Pancreas (tissue), 10 donors: ENCODE data around the gene NDUFV3. TPM values are rescaled to one million over a fixed set of nuclear protein-coding genes. Genes with fewer than 3 reads are reported as not detected.
"Not testable (repeated sequence)": the region's sequence is repeated elsewhere in the genome, so short reads cannot be mapped to it uniquely, and the experiment has no call there.

Experiments used
- ATAC-seq, 4 donors: fragments of 200-7000 bp; cut with Tn5 transposase; one replicate each; pipeline versions ENCODE4 v1.8.0 to v1.9.1; 2020; ENCODE audit warnings: mild to moderate bottlenecking in 4 of 4, moderate library complexity in 4 of 4
- DNase-seq, 6 donors: peaks; one replicate each; pipeline ENCODE4 v3.0.0-alpha.2; 2020
- FAIRE-seq: peaks from 2 replicates; lab custom pipeline; 2012; peaks lifted over from hg19 to GRCh38; lab: Jason Lieb, UNC
- H3K27ac ChIP-seq, 4 donors: fragments of 200-600 bp; sonication (generic); 1 replicate in 3 of 4; 2 replicates in 1 of 4; pipeline versions ENCODE4 v1.5.0 to v1.8.0; 2020
- H3K27me3 ChIP-seq, 4 donors: fragments of 200-600 bp; one replicate each; pipeline ENCODE4 v1.8.0; 2021
- H3K36me3 ChIP-seq, 3 donors: fragments of 200-600 bp; sonication (generic) in 1 of 3; one replicate each; pipeline versions ENCODE4 v1.5.0 to v1.8.0; 2020 to 2021
- H3K4me1 ChIP-seq, 3 donors: fragments of 200-600 bp; one replicate each; pipeline ENCODE4 v1.8.0; 2021
- H3K4me3 ChIP-seq, 4 donors: fragments of 200-600 bp; sonication (generic) in 2 of 4; one replicate each; pipeline versions ENCODE4 v1.5.0 to v1.8.0; 2020 to 2021
- H3K9me3 ChIP-seq, 4 donors: fragments of 200-600 bp; one replicate each; pipeline ENCODE4 v1.8.0; 2021
- WGBS, 2 donors: extraction: QIAGEN DNeasy Blood & Tissue Kit; methylation state at CpG; one replicate each; pipeline ENCODE4 v1.1.7; 2013; 5-methylcytosine and 5-hydroxymethylcytosine counted together
- intact Hi-C, 3 donors: fragments of 100-400 bp; cut with DNase I; formaldehyde crosslinking; loops; one replicate each; pipeline versions ENCODE4 v1.11.1 to v1.14.2; 2022
- polyA plus RNA-seq, 2 donors: library from polyadenylated mRNA; stranded (reverse); fragments of 200-250 nt; gene quantifications; one replicate each; pipeline ENCODE4 v1.2.3, GENCODE V29; 2013
- total RNA-seq, 6 donors: library from RNA; stranded (reverse); fragmentation: NEBNext Ultra II Directional in 4 of 6; extraction: Animal tissue kit (Norgen Biotek cat#: 25700) in 4 of 6; gene quantifications; one replicate each; pipeline versions ENCODE4 v1.2.1 to v1.2.4, GENCODE V29; 2021 to 2023
- TF ChIP-seq, protein P1 (sequence below), 4 donors: fragments of 200-600 bp; sonication (generic) in 3 of 4; IDR thresholded peaks; one replicate each; pipeline versions ENCODE4 v1.5.0 to v1.8.0; 2021; ENCODE audit warnings: antibody characterized with exemption in 4 of 4
- donor health status: healthy with polysubstance abuse.
- donor health status: DM: no; HTN: no; CAD: no; lungs with moderate emphysema.
- donor health status: DM: no; HTN: no; CAD: no.
- donor health status: control.
- donor health status: control.
- donor health status: Bipolar disorder and iron deficiency.
- donor health status: DM: yes; HTN: yes; CAD: no.
- donor health status: DM: no; HTN: no; CAD: no.
- donor health status: DM: no; HTN: no; CAD: no.
- donor health status: DM: yes; HTN: yes; CAD: no.

Gene NDUFV3
- total and polyA plus RNA-seq, 8 donors, result 16.6 to 30.1 (median 20.8) TPM

DNA sequence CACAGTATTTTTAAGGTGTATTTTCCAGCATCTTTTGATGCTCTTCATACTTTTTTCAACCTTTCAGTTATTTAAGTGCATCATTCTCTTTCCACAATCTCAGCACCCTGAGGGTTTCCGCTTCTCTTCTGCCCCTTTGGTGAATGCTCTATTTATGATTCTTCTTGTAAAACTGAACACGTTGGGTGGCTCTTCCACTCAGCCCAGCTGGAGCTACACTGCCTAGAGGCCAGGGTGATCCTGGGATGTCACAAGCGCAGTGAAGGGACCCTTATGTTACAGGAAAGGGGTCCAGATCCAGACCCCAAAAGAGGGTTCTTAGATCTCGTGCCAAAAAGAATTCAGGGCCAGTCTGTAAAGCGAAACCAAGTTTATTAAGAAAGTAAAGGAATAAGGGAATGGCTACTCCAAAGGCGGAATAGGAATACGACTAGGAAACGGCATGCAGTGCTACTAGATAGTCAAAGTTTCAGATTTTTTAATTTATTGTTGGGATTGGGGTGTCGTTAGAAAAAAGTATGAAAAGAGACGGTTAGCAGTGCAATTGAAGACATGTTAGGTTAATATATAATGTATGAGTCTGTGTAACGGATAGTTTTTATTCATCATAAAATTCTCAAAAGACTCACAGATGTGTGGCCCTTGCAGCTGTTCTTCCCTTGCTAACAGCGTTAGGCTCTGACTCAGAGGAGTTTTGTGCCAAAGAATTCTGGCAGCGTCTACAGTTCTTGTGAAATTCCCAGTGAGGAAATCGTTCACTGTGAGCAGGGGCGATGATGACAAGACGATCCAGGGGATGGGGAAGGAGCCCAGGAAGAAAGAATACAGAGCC lies 46.7 kb downstream of the NDUFV3 start:
- FAIRE-seq, result no peak
- WGBS, 2 donors, result 45% methylated on average over 16 of the region's 16 CpGs
- peak; percentile 96 to 98 (median 98) for ATAC-seq
- H3K27me3 ChIP-seq, result no peaks in the 10 kb centered on the region
- H3K4me3 ChIP-seq, result no peak overlapping the region
- TF ChIP-seq, protein P1, sequence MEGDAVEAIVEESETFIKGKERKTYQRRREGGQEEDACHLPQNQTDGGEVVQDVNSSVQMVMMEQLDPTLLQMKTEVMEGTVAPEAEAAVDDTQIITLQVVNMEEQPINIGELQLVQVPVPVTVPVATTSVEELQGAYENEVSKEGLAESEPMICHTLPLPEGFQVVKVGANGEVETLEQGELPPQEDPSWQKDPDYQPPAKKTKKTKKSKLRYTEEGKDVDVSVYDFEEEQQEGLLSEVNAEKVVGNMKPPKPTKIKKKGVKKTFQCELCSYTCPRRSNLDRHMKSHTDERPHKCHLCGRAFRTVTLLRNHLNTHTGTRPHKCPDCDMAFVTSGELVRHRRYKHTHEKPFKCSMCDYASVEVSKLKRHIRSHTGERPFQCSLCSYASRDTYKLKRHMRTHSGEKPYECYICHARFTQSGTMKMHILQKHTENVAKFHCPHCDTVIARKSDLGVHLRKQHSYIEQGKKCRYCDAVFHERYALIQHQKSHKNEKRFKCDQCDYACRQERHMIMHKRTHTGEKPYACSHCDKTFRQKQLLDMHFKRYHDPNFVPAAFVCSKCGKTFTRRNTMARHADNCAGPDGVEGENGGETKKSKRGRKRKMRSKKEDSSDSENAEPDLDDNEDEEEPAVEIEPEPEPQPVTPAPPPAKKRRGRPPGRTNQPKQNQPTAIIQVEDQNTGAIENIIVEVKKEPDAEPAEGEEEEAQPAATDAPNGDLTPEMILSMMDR (IDR thresholded peaks at IDR 0.05), result no peak
- peak overlapping the region; percentile 17 to 35 (median 28) for H3K27ac ChIP-seq
- intact Hi-C loops, result no loop called here
- H3K9me3 ChIP-seq, result no peaks in the 10 kb centered on the region
- peak in 5 of 6 donors; percentile 25 to 90 (median 74) for DNase-seq
- no peaks in the 10 kb centered on the region for H3K36me3 ChIP-seq
- H3K4me1 ChIP-seq, result peaks cover 0 to 10% (median 7%) of the 10 kb centered on the region in 3 donors

DNA sequence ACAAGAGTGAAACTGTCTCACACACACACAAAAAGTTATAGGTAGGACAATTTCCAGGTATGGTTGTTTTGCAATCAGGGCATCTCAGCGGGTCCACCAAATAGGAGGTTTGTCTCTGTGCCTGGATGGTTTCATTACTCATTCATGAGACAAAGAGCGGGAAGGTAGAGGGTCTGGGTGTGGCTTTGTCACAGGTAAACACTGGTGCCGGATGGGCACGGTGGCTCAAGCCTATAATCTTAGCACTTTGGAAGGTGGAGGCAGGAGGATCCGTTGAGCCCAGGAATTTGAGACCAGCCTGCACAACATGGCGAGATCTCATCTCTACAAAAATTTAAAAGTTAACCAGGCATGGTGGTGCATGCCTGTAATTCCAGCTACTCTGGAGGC lies 48.6 kb downstream of the NDUFV3 start:
- no peak for FAIRE-seq
- H3K4me3 ChIP-seq, result no peak overlapping the region

DNA sequence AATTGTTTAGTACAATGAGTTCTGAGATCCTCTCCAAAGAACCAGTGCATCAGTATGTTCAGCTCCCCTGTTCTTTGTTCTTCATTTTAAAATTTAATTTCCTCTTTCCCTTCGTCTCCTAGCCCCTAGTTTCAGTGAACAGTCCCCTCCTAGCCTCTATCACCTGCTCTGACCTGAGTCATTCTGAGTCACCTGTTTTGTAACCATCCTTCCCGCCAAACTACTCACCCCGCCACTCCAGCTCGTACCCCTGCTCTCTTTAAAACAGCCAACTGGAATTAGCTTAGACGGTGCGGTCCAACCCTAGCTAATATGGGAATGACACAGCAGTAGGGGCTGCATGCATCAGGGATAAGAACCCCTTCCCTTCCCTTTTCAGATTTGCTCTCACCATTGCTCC lies 49.1 kb downstream of the NDUFV3 start:
- H3K36me3 ChIP-seq, result no peaks in the 10 kb centered on the region
- ATAC-seq (no peak), FAIRE-seq (no peak), DNase-seq (no peak)
- TF ChIP-seq, protein P1 (IDR thresholded peaks at IDR 0.05), result no peak
- WGBS, 2 donors, result 72 to 75% methylated on average over 6 of the region's 6 CpGs
- H3K27ac ChIP-seq, result no peak overlapping the region
- intact Hi-C loops, result no loop called here
- no peaks in the 10 kb centered on the region for H3K9me3 ChIP-seq
- no peaks in the 10 kb centered on the region for H3K27me3 ChIP-seq
- H3K4me1 ChIP-seq, result peaks cover 0 to 10% (median 7%) of the 10 kb centered on the region in 3 donors
- H3K4me3 ChIP-seq, result no peak overlapping the region

More for the DNA sequence above, 48.6 kb downstream of the NDUFV3 start:
- DNase-seq (no peak), ATAC-seq (no peak)
- TF ChIP-seq, protein P1 (IDR thresholded peaks at IDR 0.05), result no peak
- Histone ChIP-seq H3K27ac (no peak overlapping the region), H3K27me3 (no peaks in the 10 kb centered on the region), H3K4me1 (peaks cover 0 to 10% (median 7%) of the 10 kb centered on the region in 3 donors), H3K36me3 (no peaks in the 10 kb centered on the region), H3K9me3 (no peaks in the 10 kb centered on the region)
- 92 to 94% methylated on average over 6 of the region's 6 CpGs for WGBS, 2 donors
- intact Hi-C loops, result no loop called here

DNA sequence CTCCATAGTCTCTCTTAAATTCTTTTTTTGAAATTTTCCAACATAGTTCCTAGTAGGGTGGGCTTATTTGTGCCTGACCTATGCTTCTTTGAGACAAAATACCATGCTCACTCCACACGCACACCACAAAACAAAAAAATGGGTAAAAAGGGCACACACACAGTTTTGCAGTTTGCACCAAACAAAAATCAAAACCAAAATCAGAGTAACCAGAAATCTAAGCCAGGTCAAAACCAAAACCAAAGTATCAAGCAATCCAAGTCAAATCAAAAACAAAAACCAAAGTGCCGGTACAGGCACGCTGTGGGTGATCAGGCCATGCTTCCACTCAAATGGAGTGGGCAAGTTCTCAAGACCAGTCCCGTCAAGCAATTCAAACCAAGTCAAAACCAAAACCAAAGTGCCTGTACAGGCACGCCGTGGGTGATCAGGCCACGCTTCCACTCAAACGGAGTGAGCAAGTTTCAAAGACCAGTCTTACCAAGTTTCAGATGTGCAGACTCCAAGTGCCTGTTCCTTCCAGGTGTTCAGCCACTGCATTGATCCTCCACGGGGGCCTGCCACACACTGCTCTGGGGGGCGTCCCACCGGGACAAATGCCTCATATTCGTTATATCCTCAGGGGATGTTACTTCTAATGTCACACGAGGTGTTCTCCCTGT lies 56.1 kb downstream of the NDUFV3 start:
- H3K36me3 ChIP-seq, intact Hi-C loops, H3K4me3 ChIP-seq, H3K27me3 ChIP-seq, H3K9me3 ChIP-seq, FAIRE-seq, H3K27ac ChIP-seq, ATAC-seq, H3K4me1 ChIP-seq: not testable (repeated sequence)
- 87 to 88% methylated on average over 13 of the region's 13 CpGs for WGBS, 2 donors
- DNase-seq, result peak in 1 of 6 donors; percentile 7

DNA sequence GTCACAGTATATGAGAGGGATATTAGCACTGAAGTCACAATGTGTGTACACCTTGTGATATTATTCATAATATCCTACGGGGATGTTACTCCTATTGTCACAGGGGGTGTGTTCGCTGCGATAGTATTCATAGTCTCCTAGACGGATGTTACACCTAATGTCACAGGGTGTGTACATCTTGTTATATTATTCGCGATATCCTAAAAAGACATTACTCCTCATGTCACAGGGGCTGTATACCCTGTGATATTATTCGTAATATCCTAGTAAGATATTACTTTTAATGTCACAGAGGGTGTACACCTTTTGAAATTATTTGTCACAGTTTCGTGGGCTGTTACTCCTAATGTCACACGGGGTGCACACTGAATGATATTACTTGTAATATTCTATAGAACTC lies 58.1 kb downstream of the NDUFV3 start:
- intact Hi-C loops, H3K27ac ChIP-seq, H3K4me3 ChIP-seq, DNase-seq, FAIRE-seq, H3K9me3 ChIP-seq, H3K4me1 ChIP-seq, H3K27me3 ChIP-seq, H3K36me3 ChIP-seq, ATAC-seq: not testable (repeated sequence)
- 93 to 97% methylated on average over 9 of the region's 9 CpGs for WGBS, 2 donors
